A549 (cell line): ENCODE results near the gene PRKAG3. TPM values are rescaled to one million over a fixed set of nuclear protein-coding genes. Genes with fewer than 3 reads are reported as not detected.

Experiments
- ATAC-seq, 2 experiments: fragments of 200-7000 bp in 1 of 2; fragments of >200 bp in 1 of 2; cut with Nextera tagmentation in 1 of 2; cut with Tn5 transposase in 1 of 2; 3 replicates each; pipeline versions ENCODE4 v1.8.0 to v1.9.1; 2018 to 2020; ENCODE audit warnings: mild to moderate bottlenecking in 1 of 2, moderate library complexity in 1 of 2
- CTCF ChIA-PET: fragments of 300-600 bp; sonication (Branson Sonifier 250); formaldehyde crosslinking; extraction: SDS; loops from one replicate; lab custom pipeline; 2021; ENCODE audit warnings: antibody characterized with exemption, inconsistent platforms; lab: Yijun Ruan, JAX
- POLR2A ChIA-PET: fragments of 350-600 bp; formaldehyde crosslinking; extraction: SDS; loops from one replicate; lab custom pipeline; 2021; ENCODE audit warnings: antibody characterized with exemption, inconsistent platforms; lab: Yijun Ruan, JAX
- DNase-seq, 2 experiments: peaks; one replicate each; pipeline versions ENCODE4 v3.0.0 to v3.0.0-alpha.2; 2011 to 2016; ENCODE audit warnings: low read depth in 1 of 2, low spot score in 1 of 2
- FAIRE-seq: peaks from 2 replicates; lab custom pipeline; 2011; peaks lifted over from hg19 to GRCh38; lab: Jason Lieb, UNC
- H3K27ac ChIP-seq, 2 experiments: fragments of >200 bp; sonication (Bioruptor Twin); formaldehyde crosslinking; 3 replicates each; pipeline ENCODE4 v1.5.1; 2016 to 2017
- H3K4me1 ChIP-seq: fragments of >200 bp; sonication (Bioruptor Twin); formaldehyde crosslinking; 3 replicates; pipeline ENCODE4 v1.6.1; 2016
- H3K4me2 ChIP-seq: fragments of >200 bp; sonication (Bioruptor Twin); formaldehyde crosslinking; 3 replicates; pipeline ENCODE4 v1.6.1; 2016
- H3K4me3 ChIP-seq: fragments of >200 bp; sonication (Bioruptor Twin); formaldehyde crosslinking; 3 replicates; pipeline ENCODE4 v1.5.1; 2016
- H3K9me3 ChIP-seq: fragments of >200 bp; sonication (Bioruptor Twin); formaldehyde crosslinking; 3 replicates; pipeline ENCODE4 v1.6.1; 2016
- BCL3 ChIP-seq: fragments of >200 bp; sonication (Bioruptor Twin); formaldehyde crosslinking; IDR thresholded peaks from 3 replicates; pipeline ENCODE4 v1.6.1; 2016
- CBX8 ChIP-seq: fragments of 200-600 bp; sonication (generic); IDR thresholded peaks from 2 replicates; pipeline ENCODE4 v1.6.1; 2016
- CEBPB ChIP-seq, 2 experiments: fragments of >200 bp in 1 of 2; sonication (Bioruptor Twin) in 1 of 2; formaldehyde crosslinking in 1 of 2; IDR thresholded peaks; 2 replicates each; pipeline ENCODE4 v1.6.1; 2012 to 2016
- CHD2 ChIP-seq: fragments of 150-350 bp; IDR thresholded peaks from 2 replicates; pipeline ENCODE4 v1.6.1; 2014; ENCODE audit warnings: low read length; ENCODE audit not compliant: partially characterized antibody
- CTCF ChIP-seq: fragments of >200 bp; sonication (Bioruptor Twin); formaldehyde crosslinking; IDR thresholded peaks from 3 replicates; pipeline ENCODE4 v1.5.1; 2016
- E2F6 ChIP-seq: IDR thresholded peaks from 2 replicates; pipeline ENCODE4 v1.6.1; 2012; ENCODE audit warnings: low read depth, borderline replicate concordance
- EHF ChIP-seq: fragments of 250-450 bp; sonication (Bioruptor Pico); IDR thresholded peaks from 2 replicates; pipeline ENCODE4 v1.5.0; 2020; ENCODE audit warnings: mild to moderate bottlenecking
- EHMT2 ChIP-seq: fragments of 200-600 bp; sonication (generic); IDR thresholded peaks from 2 replicates; pipeline ENCODE4 v1.6.1; 2016; ENCODE audit warnings: antibody characterized with exemption, low read depth, mild to moderate bottlenecking, moderate library complexity
- ELK1 ChIP-seq: fragments of 150-350 bp; IDR thresholded peaks from 2 replicates; pipeline ENCODE4 v1.6.1; 2014; ENCODE audit warnings: low read depth, mild to moderate bottlenecking, low read length
- HDAC2 ChIP-seq: fragments of 200-600 bp; sonication (generic); IDR thresholded peaks from 2 replicates; pipeline ENCODE4 v1.6.1; 2016
- HES2 ChIP-seq: fragments of >200 bp; sonication (Bioruptor Twin); formaldehyde crosslinking; IDR thresholded peaks from 2 replicates; pipeline ENCODE4 v1.6.1; 2016
- JUN ChIP-seq, 2 experiments: fragments of >200 bp; sonication (Bioruptor Twin); formaldehyde crosslinking; IDR thresholded peaks; 2 replicates in 1 of 2; 3 replicates in 1 of 2; pipeline ENCODE4 v1.6.1; 2016 to 2017
- KDM5A ChIP-seq: fragments of 200-600 bp; sonication (generic); IDR thresholded peaks from 2 replicates; pipeline ENCODE4 v1.6.1; 2016; ENCODE audit warnings: antibody characterized with exemption, mild to moderate bottlenecking
- NFE2L2 ChIP-seq: fragments of 150-350 bp; conservative IDR thresholded peaks from 2 replicates; pipeline ENCODE4 v1.6.1; 2014; ENCODE audit warnings: low read length
- NPAS2 ChIP-seq: fragments of 250-450 bp; sonication (Bioruptor Pico); IDR thresholded peaks from 2 replicates; pipeline ENCODE4 v1.8.0; 2022; ENCODE audit warnings: mild to moderate bottlenecking, moderate library complexity, borderline replicate concordance
- NR3C1 ChIP-seq: fragments of >200 bp; sonication (Bioruptor Twin); formaldehyde crosslinking; IDR thresholded peaks from 3 replicates; pipeline ENCODE4 v1.6.1; 2017
- PBX3 ChIP-seq: IDR thresholded peaks from 2 replicates; pipeline ENCODE4 v1.6.1; 2012
- PHF8 ChIP-seq: fragments of 200-600 bp; sonication (generic); IDR thresholded peaks from 2 replicates; pipeline ENCODE4 v1.6.1; 2016; ENCODE audit warnings: low read depth, mild to moderate bottlenecking, antibody characterized with exemption, moderate library complexity, borderline replicate concordance
- POLR2A ChIP-seq: IDR thresholded peaks from 2 replicates; pipeline ENCODE4 v1.6.1; 2012; ENCODE audit warnings: mild to moderate bottlenecking, low read length
- RCOR1 ChIP-seq: fragments of 150-350 bp; IDR thresholded peaks from 2 replicates; pipeline ENCODE4 v1.6.1; 2014; ENCODE audit warnings: antibody characterized with exemption, low read length, low read depth
- RNF2 ChIP-seq: fragments of 200-600 bp; sonication (generic); IDR thresholded peaks from 2 replicates; pipeline ENCODE4 v1.6.1; 2016; ENCODE audit warnings: low read depth, mild to moderate bottlenecking, antibody characterized with exemption, moderate library complexity, borderline replicate concordance
- SMC3 ChIP-seq: fragments of >200 bp; sonication (Bioruptor Twin); formaldehyde crosslinking; IDR thresholded peaks from 3 replicates; pipeline ENCODE4 v1.6.1; 2018; ENCODE audit warnings: inconsistent platforms
- SREBF2 ChIP-seq: fragments of 450-650 bp; IDR thresholded peaks from 2 replicates; pipeline ENCODE4 v1.6.1; 2014; ENCODE audit warnings: mild to moderate bottlenecking, moderate library complexity
- TFCP2L1 ChIP-seq: fragments of 250-450 bp; sonication (Bioruptor Pico); IDR thresholded peaks from 2 replicates; pipeline ENCODE4 v1.5.0; 2021; ENCODE audit warnings: mild to moderate bottlenecking
- TP53 ChIP-seq: fragments of 250-450 bp; sonication (Bioruptor Pico); IDR thresholded peaks from 2 replicates; pipeline ENCODE4 v1.5.0; 2021; ENCODE audit warnings: mild to moderate bottlenecking, moderate library complexity
- ZSCAN20 ChIP-seq: fragments of 250-450 bp; sonication (Bioruptor Pico); IDR thresholded peaks from 2 replicates; pipeline ENCODE4 v1.8.0; 2022; ENCODE audit warnings: mild to moderate bottlenecking, moderate library complexity
- WGBS: methylation state at CpG from one replicate; pipeline ENCODE4 v1.1.6; 2017; ENCODE audit errors: missing lambda C conversion rate; 5-methylcytosine and 5-hydroxymethylcytosine counted together
- polyA plus RNA-seq, 4 experiments: library from polyadenylated mRNA; depleted of rRNA in 3 of 4; stranded (reverse); fragments of >200 nt; fragmentation: RNase III in 1 of 4; extraction: RNeasy Plus Mini Kit Qiagen cat#74134 plus additional on column Dnase treatment in 1 of 4; gene quantifications; 2 replicates in 3 of 4; 3 replicates in 1 of 4; pipeline ENCODE4 v1.2.3, GENCODE V29; 2011 to 2017

The PRKAG3 gene
- polyA plus RNA-seq, 2 of the 4 experiments (the other 2 are of a cell fraction) = not detected

GRCh38 chr2:218811382-218811781, 20.2 kb downstream of the PRKAG3 start:
- POLR2A ChIA-PET = no interaction called here
- CTCF ChIA-PET = interaction anchor here (1.2 to 3.0 kb wide), 2 partner anchors 37 to 101 kb away, joined by 3 to 16 read pairs; partner anchors contain the start of gene TTLL4
- FAIRE-seq = no peak

GRCh38 chr2:218810256-218810655, 21.3 kb downstream of the PRKAG3 start:
- Histone ChIP-seq H3K27ac (no peak overlapping the region), H3K4me1 (peaks cover 3% of the 10 kb centered on the region; the same call in 1 of the 3 replicates)
- CTCF ChIA-PET = interaction anchor here (0.9 to 1.2 kb wide), 4 partner anchors 26 to 123 kb away, joined by 3 to 4 read pairs (median 4); partner anchors contain the start of gene TTLL4
- no peak for TF ChIP-seq HDAC2
- TF ChIP-seq EHF (CRISPR knock-in tag) = no peak
- TF ChIP-seq CHD2 = no peak
- no peak for TF ChIP-seq CEBPB (IDR thresholded peaks at IDR 0.05)
- TF ChIP-seq NFE2L2 = no peak
- TF ChIP-seq JUN (IDR thresholded peaks at IDR 0.05) = no peak
- no peak for TF ChIP-seq BCL3
- TF ChIP-seq HES2 = no peak
- no peak for TF ChIP-seq NPAS2 (CRISPR knock-in tag)
- no peak for TF ChIP-seq SMC3
- TF ChIP-seq SREBF2 = no peak
- TF ChIP-seq ZSCAN20 (CRISPR knock-in tag) = no peak
- no peak for TF ChIP-seq RNF2
- no peak for TF ChIP-seq NR3C1
- no peak for TF ChIP-seq POLR2A
- no peak for TF ChIP-seq TFCP2L1
- no peak for TF ChIP-seq CTCF
- no peak for TF ChIP-seq RCOR1
- TF ChIP-seq EHMT2 = no peak
- no peak for TF ChIP-seq PHF8
- TF ChIP-seq, all 56 proteins: peak for 0
- 71% methylated on average over 2 of the region's 2 CpGs for whole genome bisulfite sequencing
- no peak overlapping the region for H3K4me3 ChIP-seq
- FAIRE-seq (no peak), DNase-seq (no peak), ATAC-seq (no peak)
- no peak overlapping the region for H3K4me2 ChIP-seq
- POLR2A ChIA-PET = no interaction called here
- H3K9me3 ChIP-seq = no peaks in the 10 kb centered on the region

More at GRCh38 chr2:218811382-218811781, 20.2 kb downstream of the PRKAG3 start:
- Histone ChIP-seq H3K4me1 (peaks cover 3% of the 10 kb centered on the region; the same call in 1 of the 3 replicates), H3K9me3 (no peaks in the 10 kb centered on the region), H3K4me3 (no peak overlapping the region), H3K27ac (no peak overlapping the region), H3K4me2 (no peak overlapping the region)
- WGBS = 48% methylated on average over 4 of the region's 4 CpGs
- DNase-seq = no peak
- ATAC-seq = no peak
- TF ChIP-seq ELK1 (no peak), RNF2 (no peak), E2F6 (no peak), EHF (CRISPR knock-in tag) (no peak), KDM5A (no peak), TP53 (CRISPR knock-in tag) (no peak), RCOR1 (no peak), BCL3 (no peak), PBX3 (no peak), NFE2L2 (no peak), CBX8 (no peak)
